ENCODE measurements around the gene SELENOO. TPM values are rescaled to one million over a fixed set of nuclear protein-coding genes. Genes with fewer than 3 reads are reported as not detected.

SELENOO gene
- total and polyA plus RNA-seq, 2 of the 13 experiments (the other 11 are each of a cell fraction or from before 2014, with no cell fraction given), result 14.4 to 19.0 TPM

GRCh38 chr22:50201191-50202129, 649 bp downstream of the SELENOO start (continued):
- TF ChIP-seq ZNF275 (CRISPR knock-in tag; IDR thresholded peaks at IDR 0.05; ENCODE audit: borderline replicate concordance), result 0 out of 2 replicates have a peak, but pooled peaks have one; percentile 8
- TF ChIP-seq ZNF740 (CRISPR knock-in tag; IDR thresholded peaks at IDR 0.05), result peak; percentile 57; the same call in 1 of the 2 replicates
- TF ChIP-seq ZBTB14 (CRISPR knock-in tag; IDR thresholded peaks at IDR 0.05), result 0 out of 2 replicates have a peak, but pooled peaks have one; percentile 16
- 0 out of 2 replicates have a peak, but pooled peaks have one; percentile 14 for TF ChIP-seq RXRA (CRISPR knock-in tag; IDR thresholded peaks at IDR 0.05)
- no peak for TF ChIP-seq PRDM4 (CRISPR knock-in tag; IDR thresholded peaks at IDR 0.05; ENCODE audit: borderline replicate concordance)
- TF ChIP-seq ZNF343 (CRISPR knock-in tag; IDR thresholded peaks at IDR 0.05), result 0 out of 2 replicates have a peak, but pooled peaks have one; percentile 10
- no peak for TF ChIP-seq ZNF331 (CRISPR knock-in tag; IDR thresholded peaks at IDR 0.05)
- TF ChIP-seq UBTF (CRISPR knock-in tag; IDR thresholded peaks at IDR 0.05), result peak; percentile 63; the same call in 1 of the 2 replicates
- peak; percentile 31; the same call in 1 of the 2 replicates for TF ChIP-seq HES4 (CRISPR knock-in tag; IDR thresholded peaks at IDR 0.05; ENCODE audit: borderline replicate concordance)
- no peak for TF ChIP-seq SNAPC5 (CRISPR knock-in tag; IDR thresholded peaks at IDR 0.05; ENCODE audit: borderline replicate concordance)
- peak; percentile 19; the same call in 1 of the 2 replicates for TF ChIP-seq SRY (CRISPR knock-in tag; IDR thresholded peaks at IDR 0.05)
- peak; percentile 13; the same call in 1 of the 2 replicates for TF ChIP-seq HDAC2 (CRISPR knock-in tag; IDR thresholded peaks at IDR 0.05)
- no peak for TF ChIP-seq TFAP4 (IDR thresholded peaks at IDR 0.05; ENCODE audit: borderline replicate concordance, low read depth)
- TF ChIP-seq MED1 (CRISPR knock-in tag; IDR thresholded peaks at IDR 0.05), result 0 out of 2 replicates have a peak, but pooled peaks have one; percentile 2
- 0 out of 2 replicates have a peak, but pooled peaks have one; percentile 27 for TF ChIP-seq ZNF274 (CRISPR knock-in tag; IDR thresholded peaks at IDR 0.05)
- peak; percentile 43 for TF ChIP-seq RBM39 (IDR thresholded peaks at IDR 0.05; ENCODE audit: low read depth, low read length, poor library complexity, severe bottlenecking)
- TF ChIP-seq ZMAT3 (CRISPR knock-in tag; conservative IDR thresholded peaks at IDR 0.05), result no peak
- peak; percentile 29 for TF ChIP-seq HNRNPLL (IDR thresholded peaks at IDR 0.05; ENCODE audit: low read depth, low read length, poor library complexity, severe bottlenecking)

Data from HepG2 (cell line).